A549 (cell line): ENCODE measurements around the gene DAZAP1. TPM values are rescaled to one million over a fixed set of nuclear protein-coding genes. Genes with fewer than 3 reads are reported as not detected.

ENCODE experiments used
- ATAC-seq, 2 experiments: fragments of 200-7000 bp in 1 of 2; fragments of >200 bp in 1 of 2; cut with Nextera tagmentation in 1 of 2; cut with Tn5 transposase in 1 of 2; 3 replicates each; pipeline versions ENCODE4 v1.8.0 to v1.9.1; 2018 to 2020; ENCODE audit warnings: mild to moderate bottlenecking in 1 of 2, moderate library complexity in 1 of 2
- CTCF ChIA-PET: fragments of 300-600 bp; sonication (Branson Sonifier 250); formaldehyde crosslinking; extraction: SDS; loops from one replicate; lab custom pipeline; 2021; ENCODE audit warnings: antibody characterized with exemption, inconsistent platforms; lab: Yijun Ruan, JAX
- POLR2A ChIA-PET: fragments of 350-600 bp; formaldehyde crosslinking; extraction: SDS; loops from one replicate; lab custom pipeline; 2021; ENCODE audit warnings: antibody characterized with exemption, inconsistent platforms; lab: Yijun Ruan, JAX
- DNase-seq, 2 experiments: peaks; one replicate each; pipeline versions ENCODE4 v3.0.0 to v3.0.0-alpha.2; 2011 to 2016; ENCODE audit warnings: low read depth in 1 of 2, low spot score in 1 of 2
- FAIRE-seq: peaks from 2 replicates; lab custom pipeline; 2011; peaks lifted over from hg19 to GRCh38; lab: Jason Lieb, UNC
- H3K27ac ChIP-seq, 2 experiments: fragments of >200 bp; sonication (Bioruptor Twin); formaldehyde crosslinking; 3 replicates each; pipeline ENCODE4 v1.5.1; 2016 to 2017
- H3K4me1 ChIP-seq: fragments of >200 bp; sonication (Bioruptor Twin); formaldehyde crosslinking; 3 replicates; pipeline ENCODE4 v1.6.1; 2016
- H3K4me2 ChIP-seq: fragments of >200 bp; sonication (Bioruptor Twin); formaldehyde crosslinking; 3 replicates; pipeline ENCODE4 v1.6.1; 2016
- H3K4me3 ChIP-seq: fragments of >200 bp; sonication (Bioruptor Twin); formaldehyde crosslinking; 3 replicates; pipeline ENCODE4 v1.5.1; 2016
- H3K9me3 ChIP-seq: fragments of >200 bp; sonication (Bioruptor Twin); formaldehyde crosslinking; 3 replicates; pipeline ENCODE4 v1.6.1; 2016
- BCL3 ChIP-seq: fragments of >200 bp; sonication (Bioruptor Twin); formaldehyde crosslinking; IDR thresholded peaks from 3 replicates; pipeline ENCODE4 v1.6.1; 2016
- BHLHE40 ChIP-seq: IDR thresholded peaks from 2 replicates; pipeline ENCODE4 v1.6.1; 2012; ENCODE audit warnings: low read depth, low read length, inconsistent platforms
- CBX2 ChIP-seq: fragments of 200-600 bp; sonication (generic); IDR thresholded peaks from 2 replicates; pipeline ENCODE4 v1.6.1; 2016; ENCODE audit warnings: low read depth, mild to moderate bottlenecking, borderline replicate concordance
- CEBPB ChIP-seq, 2 experiments: fragments of >200 bp in 1 of 2; sonication (Bioruptor Twin) in 1 of 2; formaldehyde crosslinking in 1 of 2; IDR thresholded peaks; 2 replicates each; pipeline ENCODE4 v1.6.1; 2012 to 2016
- CHD2 ChIP-seq: fragments of 150-350 bp; IDR thresholded peaks from 2 replicates; pipeline ENCODE4 v1.6.1; 2014; ENCODE audit warnings: low read length; ENCODE audit not compliant: partially characterized antibody
- CHD4 ChIP-seq: fragments of 200-600 bp; sonication (generic); IDR thresholded peaks from 2 replicates; pipeline ENCODE4 v1.6.1; 2016; ENCODE audit warnings: antibody characterized with exemption, mild to moderate bottlenecking, borderline replicate concordance
- E2F6 ChIP-seq: IDR thresholded peaks from 2 replicates; pipeline ENCODE4 v1.6.1; 2012; ENCODE audit warnings: low read depth, borderline replicate concordance
- EHMT2 ChIP-seq: fragments of 200-600 bp; sonication (generic); IDR thresholded peaks from 2 replicates; pipeline ENCODE4 v1.6.1; 2016; ENCODE audit warnings: antibody characterized with exemption, low read depth, mild to moderate bottlenecking, moderate library complexity
- HES2 ChIP-seq: fragments of >200 bp; sonication (Bioruptor Twin); formaldehyde crosslinking; IDR thresholded peaks from 2 replicates; pipeline ENCODE4 v1.6.1; 2016
- HEYL ChIP-seq: fragments of 250-450 bp; sonication (Bioruptor Pico); IDR thresholded peaks from 2 replicates; pipeline ENCODE4 v1.8.0; 2021; ENCODE audit warnings: mild to moderate bottlenecking, moderate library complexity
- HOXB13 ChIP-seq: fragments of 250-450 bp; sonication (Bioruptor Pico); IDR thresholded peaks from 2 replicates; pipeline ENCODE4 v1.5.0; 2020; ENCODE audit warnings: low read depth, mild to moderate bottlenecking, moderate library complexity
- HOXB5 ChIP-seq: fragments of 250-450 bp; sonication (Bioruptor Pico); IDR thresholded peaks from 2 replicates; pipeline ENCODE4 v1.5.0; 2020; ENCODE audit warnings: mild to moderate bottlenecking, moderate library complexity
- JUN ChIP-seq, 2 experiments: fragments of >200 bp; sonication (Bioruptor Twin); formaldehyde crosslinking; IDR thresholded peaks; 2 replicates in 1 of 2; 3 replicates in 1 of 2; pipeline ENCODE4 v1.6.1; 2016 to 2017
- KDM1A ChIP-seq: fragments of 200-600 bp; sonication (generic); IDR thresholded peaks from 2 replicates; pipeline ENCODE4 v1.6.1; 2016; ENCODE audit warnings: low read depth, mild to moderate bottlenecking
- MAX ChIP-seq: IDR thresholded peaks from 2 replicates; pipeline ENCODE4 v1.6.1; 2012
- MAZ ChIP-seq: fragments of 150-350 bp; IDR thresholded peaks from 2 replicates; pipeline ENCODE4 v1.6.1; 2014; ENCODE audit warnings: antibody characterized with exemption, low read depth, low read length, borderline replicate concordance
- NFE2L2 ChIP-seq: fragments of 150-350 bp; conservative IDR thresholded peaks from 2 replicates; pipeline ENCODE4 v1.6.1; 2014; ENCODE audit warnings: low read length
- NPAS2 ChIP-seq: fragments of 250-450 bp; sonication (Bioruptor Pico); IDR thresholded peaks from 2 replicates; pipeline ENCODE4 v1.8.0; 2022; ENCODE audit warnings: mild to moderate bottlenecking, moderate library complexity, borderline replicate concordance
- NR3C1 ChIP-seq: fragments of >200 bp; sonication (Bioruptor Twin); formaldehyde crosslinking; IDR thresholded peaks from 3 replicates; pipeline ENCODE4 v1.6.1; 2017
- RAD21 ChIP-seq, 2 experiments: fragments of >200 bp in 1 of 2; sonication (Bioruptor Twin) in 1 of 2; formaldehyde crosslinking in 1 of 2; IDR thresholded peaks in 1 of 2; conservative IDR thresholded peaks in 1 of 2; 2 replicates in 1 of 2; 3 replicates in 1 of 2; pipeline ENCODE4 v1.6.1; 2012 to 2018; ENCODE audit warnings: inconsistent platforms in 1 of 2
- RCOR1 ChIP-seq: fragments of 150-350 bp; IDR thresholded peaks from 2 replicates; pipeline ENCODE4 v1.6.1; 2014; ENCODE audit warnings: antibody characterized with exemption, low read length, low read depth
- RFX5 ChIP-seq: fragments of 450-650 bp; IDR thresholded peaks from 2 replicates; pipeline ENCODE4 v1.7.1; 2014; ENCODE audit warnings: antibody characterized with exemption, mild to moderate bottlenecking, moderate library complexity
- RNF2 ChIP-seq: fragments of 200-600 bp; sonication (generic); IDR thresholded peaks from 2 replicates; pipeline ENCODE4 v1.6.1; 2016; ENCODE audit warnings: low read depth, mild to moderate bottlenecking, antibody characterized with exemption, moderate library complexity, borderline replicate concordance
- SREBF2 ChIP-seq: fragments of 450-650 bp; IDR thresholded peaks from 2 replicates; pipeline ENCODE4 v1.6.1; 2014; ENCODE audit warnings: mild to moderate bottlenecking, moderate library complexity
- TFCP2L1 ChIP-seq: fragments of 250-450 bp; sonication (Bioruptor Pico); IDR thresholded peaks from 2 replicates; pipeline ENCODE4 v1.5.0; 2021; ENCODE audit warnings: mild to moderate bottlenecking
- TP53 ChIP-seq: fragments of 250-450 bp; sonication (Bioruptor Pico); IDR thresholded peaks from 2 replicates; pipeline ENCODE4 v1.5.0; 2021; ENCODE audit warnings: mild to moderate bottlenecking, moderate library complexity
- USF2 ChIP-seq: fragments of 450-650 bp; IDR thresholded peaks from 2 replicates; pipeline ENCODE4 v1.6.1; 2014; ENCODE audit warnings: antibody characterized with exemption
- ZFP36 ChIP-seq: fragments of 450-650 bp; IDR thresholded peaks from 2 replicates; pipeline ENCODE4 v1.6.1; 2014; ENCODE audit warnings: borderline replicate concordance; ENCODE audit not compliant: partially characterized antibody
- WGBS: methylation state at CpG from one replicate; pipeline ENCODE4 v1.1.6; 2017; ENCODE audit errors: missing lambda C conversion rate; 5-methylcytosine and 5-hydroxymethylcytosine counted together
- polyA plus RNA-seq, 4 experiments: library from polyadenylated mRNA; depleted of rRNA in 3 of 4; stranded (reverse); fragments of >200 nt; fragmentation: RNase III in 1 of 4; extraction: RNeasy Plus Mini Kit Qiagen cat#74134 plus additional on column Dnase treatment in 1 of 4; gene quantifications; 2 replicates in 3 of 4; 3 replicates in 1 of 4; pipeline ENCODE4 v1.2.3, GENCODE V29; 2011 to 2017

DAZAP1 gene
- polyA plus RNA-seq, 2 of the 4 experiments (the other 2 are of a cell fraction) = 58.9 to 86.3 TPM

GRCh38 chr19:1397838-1398237 is 9.5 kb upstream of the DAZAP1 start:
- no peak overlapping the region for H3K27ac ChIP-seq
- peaks cover 13% of the 10 kb centered on the region; the same call in 2 of the 3 replicates for H3K4me1 ChIP-seq
- CTCF ChIA-PET = interaction anchor here (0.6 to 2.1 kb wide), 5 partner anchors 47 to 129 kb away, joined by 3 to 5 read pairs (median 4); no protein-coding TSS in a partner anchor
- no peaks in the 10 kb centered on the region for H3K9me3 ChIP-seq
- DNase-seq (peak in 1 of 2 experiments; percentile 26), ATAC-seq (no peak), FAIRE-seq (no peak)
- TF ChIP-seq EHMT2 (no peak), BHLHE40 (no peak), MAX (no peak), CHD2 (no peak), HOXB5 (CRISPR knock-in tag) (no peak), KDM1A (peak; percentile 94; the same call in 1 of the 2 replicates), HOXB13 (CRISPR knock-in tag) (no peak), CHD4 (no peak), CBX2 (no peak), ZFP36 (peak; percentile 90), CEBPB (IDR thresholded peaks at IDR 0.05) (no peak), RFX5 (no peak), NPAS2 (CRISPR knock-in tag) (no peak), NR3C1 (no peak)
- H3K4me2 ChIP-seq = no peak overlapping the region
- H3K4me3 ChIP-seq = no peak overlapping the region
- WGBS = 93% methylated on average over 9 of the region's 9 CpGs
- POLR2A ChIA-PET = no interaction called here

- WGBS = no CpG with 5 or more reads among the region's 19 CpGs
- H3K4me1 ChIP-seq = peaks cover 15% of the 10 kb centered on the region; the same call in 2 of the 3 replicates
- TF ChIP-seq RCOR1 (no peak), HES2 (no peak), RFX5 (no peak), BCL3 (no peak), BHLHE40 (no peak), RNF2 (no peak), TP53 (CRISPR knock-in tag) (no peak), RAD21 (conservative IDR thresholded peaks at IDR 0.05 in 1 of 2, IDR thresholded peaks at IDR 0.05 in 1 of 2) (no peak), ZFP36 (no peak), E2F6 (no peak), MAZ (no peak), NFE2L2 (no peak), SREBF2 (no peak), HEYL (CRISPR knock-in tag) (no peak), USF2 (no peak), TFCP2L1 (CRISPR knock-in tag) (no peak), JUN (IDR thresholded peaks at IDR 0.05) (no peak)
- H3K27ac ChIP-seq = no peak overlapping the region
- no peak for ATAC-seq
- no peak for FAIRE-seq
- no peaks in the 10 kb centered on the region for H3K9me3 ChIP-seq
- H3K4me3 ChIP-seq = no peak overlapping the region
- DNase-seq = no peak
- no peak overlapping the region for H3K4me2 ChIP-seq
- ChIA-PET CTCF (interaction anchor here (1.3 to 2.1 kb wide), 2 partner anchors 83 to 119 kb away, joined by 4 to 5 read pairs; no protein-coding TSS in a partner anchor), POLR2A (no interaction called here)
Observed at GRCh38 chr19:1399079-1399478, 8.3 kb upstream of the DAZAP1 start.
